Measurements from ENCODE around the gene SLC16A12.
"Not testable (repeated sequence)": the region's sequence is repeated elsewhere in the genome, so short reads cannot be mapped to it uniquely, and the experiment has no call there.

The SLC16A12 gene

DNA sequence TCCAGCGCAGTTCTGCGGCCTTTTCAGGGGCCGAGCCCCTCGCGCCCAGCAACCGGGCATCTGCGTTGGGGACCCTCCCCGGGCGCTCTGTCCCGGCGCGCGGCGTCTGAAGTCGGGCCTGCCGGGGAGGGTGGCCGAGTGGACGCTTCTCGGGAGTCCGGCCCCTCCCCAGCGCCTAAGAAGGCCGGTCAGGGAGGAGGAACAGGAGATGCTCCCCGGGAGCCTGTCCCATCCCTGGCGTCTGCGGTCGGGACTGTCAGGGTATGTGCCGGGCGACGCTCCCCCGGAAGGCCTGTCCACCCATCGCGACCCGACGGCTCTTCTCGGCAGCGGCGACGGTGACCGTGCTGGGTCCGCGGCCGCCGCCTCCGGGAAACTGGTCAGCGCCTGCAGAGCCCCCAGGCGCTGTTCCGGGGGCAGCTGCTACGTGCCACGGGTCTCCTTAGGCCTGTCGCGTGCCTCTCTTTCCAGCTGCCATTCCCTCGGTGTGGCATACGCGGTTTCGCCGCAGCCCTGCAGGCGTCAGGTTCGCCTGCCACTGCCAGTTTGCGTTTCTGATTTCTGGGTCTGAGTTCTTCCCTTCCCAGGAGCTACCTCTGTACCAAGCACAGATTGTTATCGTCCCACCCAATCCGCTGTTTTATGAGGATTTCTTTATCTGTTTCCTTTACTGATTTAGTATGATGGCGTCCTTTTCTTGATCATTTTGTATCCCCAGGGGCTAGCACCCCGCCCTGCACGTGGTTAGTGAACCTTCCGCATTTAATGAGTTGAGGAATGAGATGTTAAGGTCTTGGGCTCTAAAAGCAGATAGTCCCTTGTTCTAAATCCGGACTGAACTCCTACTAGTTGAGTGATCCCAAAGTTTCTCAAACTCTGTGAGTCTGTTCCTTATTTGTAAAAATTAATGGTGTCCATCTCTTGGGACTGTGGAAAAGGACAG is 120.2 kb downstream of the SLC16A12 start:
- FAIRE-seq = no peak

GRCh38 chr10:89414146-89414878 is 121.1 kb downstream of the SLC16A12 start, which contains the start of gene IFIT5:
Gene IFIT5, plus strand, starts transcription at chr10:89414568. Its CDS starts 231 bp downstream, at chr10:89414799.
- no peak for FAIRE-seq

GRCh38 chr10:89413398-89413912 is 121.9 kb downstream of the SLC16A12 start:
- no peak for FAIRE-seq

GRCh38 chr10:89412276-89412675 is 123.1 kb downstream of the SLC16A12 start:
- not testable (repeated sequence) for FAIRE-seq

- FAIRE-seq = not testable (repeated sequence)
Measured at GRCh38 chr10:89411135-89411534, 124.3 kb downstream of the SLC16A12 start.

DNA sequence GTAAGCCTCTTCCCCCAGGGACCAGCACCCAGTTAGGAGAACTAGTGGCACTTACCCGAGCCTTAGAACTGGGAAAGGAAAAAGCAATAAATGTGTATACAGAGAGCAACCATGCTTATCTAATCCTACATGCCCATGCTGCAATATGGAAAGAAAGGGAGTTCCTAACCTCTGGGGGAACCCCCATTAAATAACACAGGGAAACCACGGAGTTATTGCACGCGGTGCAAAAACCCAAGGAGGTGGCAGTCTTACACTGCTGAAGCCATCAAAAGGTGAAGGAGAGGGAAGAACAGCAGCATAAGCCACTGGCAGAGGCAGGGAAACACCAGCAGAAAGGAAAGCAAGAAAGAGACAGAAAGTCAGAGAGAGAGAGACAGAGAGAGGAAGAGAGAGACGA is 124.8 kb downstream of the SLC16A12 start:
- not testable (repeated sequence) for FAIRE-seq

GRCh38 chr10:89409282-89409681 is 126.1 kb downstream of the SLC16A12 start:
- FAIRE-seq = not testable (repeated sequence)

GRCh38 chr10:89407792-89408191 is 127.6 kb downstream of the SLC16A12 start:
- not testable (repeated sequence) for FAIRE-seq

- FAIRE-seq = not testable (repeated sequence)
Measured at GRCh38 chr10:89406178-89406577, 129.2 kb downstream of the SLC16A12 start.

- no peak for FAIRE-seq
Measured at GRCh38 chr10:89404104-89405047, 131.0 kb downstream of the SLC16A12 start.

DNA sequence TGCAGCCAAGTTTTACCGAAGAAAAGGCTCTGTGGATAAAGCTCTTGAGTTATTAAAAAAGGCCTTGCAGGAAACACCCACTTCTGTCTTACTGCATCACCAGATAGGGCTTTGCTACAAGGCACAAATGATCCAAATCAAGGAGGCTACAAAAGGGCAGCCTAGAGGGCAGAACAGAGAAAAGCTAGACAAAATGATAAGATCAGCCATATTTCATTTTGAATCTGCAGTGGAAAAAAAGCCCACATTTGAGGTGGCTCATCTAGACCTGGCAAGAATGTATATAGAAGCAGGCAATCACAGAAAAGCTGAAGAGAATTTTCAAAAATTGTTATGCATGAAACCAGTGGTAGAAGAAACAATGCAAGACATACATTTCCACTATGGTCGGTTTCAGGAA is 132.4 kb downstream of the SLC16A12 start:
- FAIRE-seq = no peak

DNA sequence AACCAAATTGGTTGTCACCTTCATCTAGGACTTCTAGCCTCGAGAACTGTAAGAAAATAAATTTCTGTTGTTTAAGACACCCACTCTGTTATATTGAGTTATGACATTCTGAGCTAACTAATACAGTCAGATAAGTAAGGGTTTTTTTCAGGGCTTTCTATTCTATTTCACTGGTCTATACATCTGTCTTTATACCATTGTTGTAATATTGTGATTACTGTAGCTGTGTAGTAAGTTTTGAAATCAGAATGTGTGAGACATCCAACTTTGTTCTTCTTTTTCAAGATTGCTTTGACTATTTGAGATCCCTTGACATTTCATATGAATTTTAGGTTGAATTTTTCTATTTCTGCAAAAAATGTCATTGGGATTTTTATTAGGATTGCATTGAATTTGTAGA is 135.4 kb downstream of the SLC16A12 start:
- FAIRE-seq = no peak

DNA sequence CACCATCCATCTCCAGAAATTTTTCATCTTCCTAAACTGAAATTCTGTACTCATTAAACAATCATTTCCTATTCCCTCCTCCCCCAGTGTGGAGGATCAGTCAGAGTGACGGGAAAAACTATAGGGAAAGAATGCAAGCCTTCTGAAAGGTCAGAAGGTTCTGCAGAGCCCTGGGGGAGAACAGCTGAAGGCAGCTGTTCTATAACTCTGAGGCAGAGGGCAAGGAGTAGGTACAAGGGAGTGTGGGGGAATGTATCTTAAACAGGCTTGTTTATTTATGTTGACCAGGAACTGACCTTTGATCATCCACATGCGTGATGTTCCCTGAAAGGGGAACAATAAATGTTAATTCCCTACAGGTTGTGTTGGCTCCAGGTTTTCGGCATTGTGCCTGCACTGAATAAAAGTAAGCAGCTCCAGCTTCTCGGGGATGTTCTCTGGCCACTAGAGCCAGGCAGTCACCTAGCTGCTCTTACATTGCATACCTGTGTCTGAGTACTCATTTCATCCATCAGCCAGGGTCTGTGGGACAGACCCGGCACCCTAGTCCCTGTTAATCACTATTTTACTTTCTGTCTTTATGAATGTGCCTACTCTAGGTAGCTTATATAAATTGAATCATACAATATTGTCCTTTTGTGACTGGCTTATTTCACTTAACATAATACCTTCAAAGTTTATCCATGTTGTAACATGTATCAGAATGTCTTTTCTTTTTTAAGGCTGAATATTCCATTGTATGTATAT is 137.2 kb downstream of the SLC16A12 start:
- no peak for FAIRE-seq

DNA sequence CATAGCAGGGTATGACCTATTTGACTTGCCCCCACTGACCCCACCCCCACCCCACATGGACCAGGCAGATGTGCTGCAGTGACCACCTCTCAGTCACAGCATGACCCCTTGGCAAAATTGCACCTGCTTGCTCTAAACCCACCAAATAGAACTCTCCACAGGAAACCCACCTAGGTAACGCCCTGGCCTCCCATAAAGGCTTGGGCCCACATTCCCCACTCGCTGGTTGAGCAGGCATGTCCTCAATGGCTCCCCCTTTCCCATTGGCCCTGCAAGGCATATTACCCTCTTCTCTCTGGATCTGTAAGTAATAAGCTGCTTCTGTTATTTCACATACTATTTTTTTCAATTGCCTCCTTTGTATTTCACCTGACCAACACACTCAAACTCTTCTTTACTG is 140.3 kb downstream of the SLC16A12 start:
- FAIRE-seq = no peak

DNA sequence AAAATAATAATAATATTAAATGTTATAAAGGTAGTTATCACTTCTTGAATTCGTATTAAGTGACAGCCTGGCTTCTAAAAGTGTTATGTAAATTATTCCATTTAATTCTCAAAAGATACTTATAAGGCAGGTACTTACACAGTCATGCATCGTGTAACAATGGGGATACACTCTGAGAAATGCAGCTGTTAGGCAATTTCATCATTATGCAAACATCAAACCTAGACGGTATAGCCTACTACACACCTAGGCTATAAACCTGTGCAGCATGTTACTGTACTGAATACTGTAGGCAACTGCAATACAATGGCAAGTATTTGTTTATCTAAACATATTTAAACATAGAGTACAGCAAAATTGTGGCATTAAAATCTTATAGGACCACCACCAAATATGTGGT is 141.5 kb downstream of the SLC16A12 start:
- no peak for FAIRE-seq

DNA sequence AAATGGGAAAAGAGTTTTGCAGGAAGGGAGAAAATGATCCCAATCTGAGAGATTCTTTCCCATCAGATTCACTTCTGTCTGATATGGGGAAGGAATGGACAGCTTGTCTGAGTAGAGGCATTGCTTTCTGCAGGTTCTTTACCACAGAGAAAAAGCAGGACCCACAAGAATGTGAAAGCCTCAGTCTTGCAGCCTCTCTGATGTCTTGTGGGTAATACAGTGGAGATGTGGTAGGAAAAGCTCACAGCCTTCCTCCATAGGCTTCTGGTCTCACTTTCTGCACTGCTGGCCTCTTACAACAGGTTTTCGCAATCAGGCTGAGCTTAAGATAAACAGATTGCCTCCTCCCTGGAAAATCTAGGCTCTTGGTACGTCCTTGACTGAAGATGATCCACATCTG is 142.4 kb downstream of the SLC16A12 start:
- FAIRE-seq = no peak

DNA sequence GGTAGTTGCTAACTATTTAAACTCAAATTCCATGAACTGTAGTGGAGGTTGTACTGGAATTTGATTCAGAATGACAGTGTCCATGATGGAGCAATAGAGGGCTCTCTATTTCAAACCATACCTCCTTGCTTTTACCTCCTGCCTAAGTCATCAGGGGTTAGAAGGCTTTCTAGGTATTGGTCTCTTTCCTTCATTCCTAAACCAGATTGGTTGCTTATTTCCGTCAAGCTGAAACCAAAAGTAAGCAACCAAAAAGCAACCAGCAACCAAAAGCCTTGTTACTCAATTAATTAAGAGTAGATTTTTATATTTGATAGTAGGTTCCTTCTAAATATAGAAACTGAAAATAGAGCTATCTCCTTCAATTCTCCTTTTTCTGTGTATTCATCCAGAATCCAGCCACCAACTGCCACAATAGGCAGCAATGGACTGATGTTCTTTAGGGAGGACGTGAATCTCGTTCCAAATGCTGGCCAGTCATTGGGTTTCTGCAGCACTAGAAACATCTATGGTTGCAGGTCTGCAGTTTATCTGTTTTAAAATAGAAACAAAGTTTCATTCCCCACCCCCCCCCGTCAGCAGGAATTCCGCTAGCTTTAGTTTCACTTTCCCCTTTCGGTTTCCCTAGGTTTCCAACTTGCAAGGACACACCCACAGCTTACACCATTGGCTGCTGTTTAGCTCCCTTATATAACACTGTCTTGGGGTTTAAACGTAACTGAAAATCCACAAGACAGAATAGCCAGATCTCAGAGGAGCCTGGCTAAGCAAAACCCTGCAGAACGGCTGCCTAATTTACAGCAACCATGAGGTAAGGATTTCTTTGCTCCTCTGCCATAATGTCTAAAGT is 143.3 kb downstream of the SLC16A12 start, which contains the start of gene IFIT1:
TSS of gene IFIT1 (plus strand) at position 717 of the 850 bp plus-strand sequence. CDS start at position 807, 90 bp downstream.
- FAIRE-seq = peak; percentile 92

DNA sequence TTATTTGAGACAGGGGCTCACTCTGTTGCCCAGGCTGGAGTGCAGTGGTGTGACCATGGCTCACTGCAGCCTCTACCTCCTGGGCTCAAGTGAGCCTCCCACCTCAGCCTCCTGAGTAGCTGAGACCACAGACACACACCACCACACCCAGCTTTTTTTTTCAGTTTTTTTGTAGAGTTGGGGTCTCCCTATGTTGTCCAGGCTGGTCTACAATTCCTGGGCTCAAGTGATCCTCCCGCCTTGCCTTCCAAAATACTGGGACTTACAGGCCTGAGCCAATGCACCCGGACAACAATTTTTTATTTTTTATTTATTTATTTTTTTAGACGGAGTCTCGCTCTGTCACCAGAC is 144.2 kb downstream of the SLC16A12 start:
- FAIRE-seq = not testable (repeated sequence)

- FAIRE-seq = no peak
Measured at GRCh38 chr10:89390476-89391225, 144.7 kb downstream of the SLC16A12 start.

GRCh38 chr10:89389254-89389653 is 146.1 kb downstream of the SLC16A12 start:
- FAIRE-seq = peak; percentile 84
